GM19372 (cell line): ENCODE results near the gene PBX4.

Experiments used
- ATAC-seq: cut with Tn5 transposase; IDR thresholded peaks from one replicate; pipeline ENCODE4 v1.9.1; 2021; ENCODE audit warnings: mild to moderate bottlenecking, low read depth, moderate library complexity; ENCODE audit not compliant: unreplicated experiment

The PBX4 gene

GRCh38 chr19:19650331-19650730 is 31.8 kb upstream of the PBX4 start:
- ATAC-seq = no peak

- no peak for ATAC-seq
Measured at GRCh38 chr19:19649580-19649995, 31.1 kb upstream of the PBX4 start.

- no peak for ATAC-seq
Measured at GRCh38 chr19:19649155-19649554, 30.7 kb upstream of the PBX4 start.

DNA sequence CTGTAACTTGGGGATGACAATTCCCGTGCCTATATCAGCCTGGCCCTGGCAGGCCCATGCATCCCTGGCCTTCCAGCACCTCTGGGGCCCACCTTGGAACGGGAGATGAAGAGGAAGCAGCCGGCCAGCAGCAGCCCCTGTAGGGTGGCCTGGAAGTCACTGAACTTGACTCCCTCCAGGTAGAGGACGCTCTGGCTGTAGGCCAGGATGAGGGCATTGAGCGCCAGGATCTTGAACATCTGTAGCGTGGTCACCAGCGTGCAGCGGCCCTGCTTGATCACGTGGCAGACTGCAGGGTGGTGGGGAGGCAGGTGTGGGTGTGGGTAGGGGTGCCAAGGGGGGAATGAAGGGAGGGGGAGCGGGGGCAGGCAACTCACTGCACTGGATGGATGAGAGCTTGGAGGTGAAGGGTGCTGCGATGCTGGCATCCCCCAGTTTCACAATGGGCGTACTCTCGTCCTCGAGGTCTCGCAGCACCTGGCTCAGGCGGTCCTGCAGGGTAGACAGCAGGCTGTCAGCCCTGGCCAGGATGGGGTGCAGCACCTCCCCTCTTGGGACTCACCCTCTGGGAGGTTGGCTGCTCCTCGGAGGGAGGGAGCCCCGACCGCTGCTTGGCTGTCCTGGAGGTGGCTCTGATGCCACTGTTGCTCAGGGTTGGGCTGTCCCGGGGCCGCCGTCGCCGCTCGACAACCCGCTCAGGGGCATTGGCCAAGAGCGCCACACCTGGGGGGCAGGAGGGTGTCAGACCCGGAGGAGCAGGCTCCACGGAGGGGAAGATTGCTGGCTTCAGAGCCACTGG is 28.7 kb upstream of the PBX4 start:
- ATAC-seq = no peak

- no peak for ATAC-seq
Measured at GRCh38 chr19:19645233-19645870, 26.9 kb upstream of the PBX4 start.

- no peak for ATAC-seq
Measured at GRCh38 chr19:19644054-19644388, 25.5 kb upstream of the PBX4 start.

DNA sequence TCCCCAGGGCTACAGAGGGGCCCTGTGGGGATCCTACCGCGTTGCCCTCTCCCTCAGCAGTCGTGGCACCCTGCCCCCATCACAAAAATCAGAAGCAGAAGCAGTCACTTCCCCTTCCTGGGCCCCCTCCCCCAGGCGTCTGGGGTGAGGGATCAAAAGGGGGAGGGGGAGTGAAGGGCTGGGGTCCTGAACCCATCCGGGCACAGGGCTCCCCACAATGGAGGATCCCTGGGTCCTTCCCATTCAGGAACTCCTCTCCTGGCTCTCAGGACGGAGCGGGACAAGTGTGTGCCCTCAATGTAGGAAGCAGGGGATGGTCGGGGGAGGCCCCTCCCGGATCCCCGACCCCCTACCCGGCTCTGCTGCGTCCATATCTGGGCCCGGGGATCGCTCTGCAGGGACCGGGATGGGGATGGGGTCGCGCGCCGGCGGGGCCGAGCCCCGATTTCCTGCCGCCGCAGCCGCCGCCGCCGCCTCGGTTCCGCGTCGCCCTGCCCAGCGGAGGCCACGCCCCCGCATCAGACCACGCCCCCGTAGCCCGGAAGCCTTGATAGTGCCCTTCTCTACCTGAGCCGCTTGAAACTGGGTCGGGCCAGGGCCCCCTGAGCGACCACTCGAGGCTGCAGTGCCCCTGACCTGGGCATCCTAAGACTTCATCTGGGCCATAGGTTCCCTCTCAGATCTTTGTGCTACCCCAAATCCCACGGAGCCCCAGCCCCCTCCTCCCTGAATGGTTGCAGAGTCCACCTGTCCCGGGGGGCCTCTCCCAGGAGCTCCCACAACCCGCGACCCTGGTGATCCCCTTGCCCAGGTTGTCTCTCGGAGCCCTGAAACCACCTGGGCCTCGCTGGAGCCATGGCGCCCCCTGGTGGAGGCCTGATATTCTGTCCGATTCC is 24.9 kb upstream of the PBX4 start, which contains the start of gene GMIP:
TSS of gene GMIP (minus strand) at position 500 of the 896 bp plus-strand sequence. CDS start at position 372, 128 bp downstream.
- ATAC-seq = peak; percentile 66

- peak; percentile 29 for ATAC-seq
Measured at GRCh38 chr19:19642506-19643157, 24.1 kb upstream of the PBX4 start.

DNA sequence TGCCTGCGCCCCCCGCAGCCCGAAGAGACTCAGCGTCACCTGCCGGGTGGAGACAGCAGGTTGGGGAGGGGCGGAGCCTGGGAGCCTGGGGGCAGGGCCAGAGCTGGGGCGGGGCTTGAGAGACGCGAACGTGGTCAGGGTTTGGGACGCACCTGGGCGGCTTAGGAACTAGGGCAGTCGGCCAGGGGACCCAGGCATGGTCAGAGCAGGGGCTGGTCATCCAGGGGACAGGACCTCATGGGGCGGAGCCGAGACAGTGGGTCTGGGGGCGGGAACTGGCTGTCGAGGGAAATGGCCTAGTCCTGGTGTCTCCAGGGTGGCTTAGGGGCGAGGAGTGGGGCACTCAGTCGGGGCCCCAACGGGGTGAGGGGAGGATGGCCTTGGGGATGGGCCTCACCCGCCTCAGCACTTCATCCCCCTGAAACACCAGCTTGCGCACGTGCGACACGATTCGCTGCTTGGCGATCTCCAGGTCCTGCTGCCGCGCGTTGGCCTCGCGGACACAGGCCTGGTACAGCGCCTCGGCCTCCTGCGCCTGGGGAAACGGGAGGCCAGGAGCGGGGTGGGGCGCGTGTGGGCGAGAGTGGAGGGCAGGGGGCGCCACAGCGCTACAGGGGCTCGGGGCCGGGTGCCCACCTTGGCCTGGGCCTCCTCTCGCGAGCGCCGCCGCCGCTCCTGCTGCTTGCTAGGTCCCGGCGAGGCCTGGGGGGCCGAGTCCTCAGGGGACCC is 19.2 kb upstream of the PBX4 start:
- ATAC-seq = no peak

DNA sequence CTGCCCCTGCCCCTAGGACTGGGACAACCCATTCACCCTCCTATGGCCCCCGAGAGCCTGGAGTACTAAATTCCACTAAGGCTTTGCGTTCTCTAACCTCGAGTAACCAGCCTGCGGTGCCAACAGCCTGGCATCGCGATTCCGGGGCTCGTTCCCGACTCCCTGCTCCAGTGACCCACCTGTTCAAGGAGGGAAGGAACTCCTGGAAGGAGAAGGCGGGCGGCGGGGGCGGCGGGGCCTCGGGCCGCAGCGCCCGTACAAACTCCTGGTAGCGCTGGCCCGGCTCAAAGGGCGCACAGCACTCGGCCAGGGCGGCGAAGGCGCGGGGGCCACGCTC is 18.7 kb upstream of the PBX4 start:
- ATAC-seq = no peak

DNA sequence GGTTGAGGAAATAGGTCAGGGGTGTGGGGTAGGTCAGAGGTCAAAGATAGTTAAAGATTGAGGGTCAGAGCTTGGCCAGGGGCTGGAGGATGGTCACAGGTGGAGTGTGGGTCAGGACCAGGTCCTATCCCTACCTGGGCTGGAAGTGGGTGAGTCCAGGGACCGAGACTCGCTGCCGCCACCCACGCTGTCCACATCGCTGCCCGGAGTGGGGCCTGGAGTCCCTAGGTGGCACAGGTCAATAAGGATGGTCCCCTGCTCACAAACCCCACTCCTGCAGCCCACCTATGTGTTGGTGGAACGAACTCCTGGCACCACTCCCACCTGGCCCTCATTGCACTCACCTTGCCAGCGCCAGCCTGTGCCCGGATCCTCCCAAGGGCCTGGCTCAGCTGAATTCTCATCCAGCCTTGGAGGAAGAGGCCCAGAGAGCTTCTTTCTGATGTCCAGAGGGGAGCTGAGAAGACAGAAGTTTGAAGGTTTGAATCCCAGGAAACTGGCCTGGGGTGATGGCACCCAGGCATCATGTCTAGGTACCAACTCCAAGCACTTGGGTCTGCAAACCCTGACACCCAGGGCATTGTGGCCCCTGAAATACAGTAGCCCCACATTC is 18.2 kb upstream of the PBX4 start:
- no peak for ATAC-seq

DNA sequence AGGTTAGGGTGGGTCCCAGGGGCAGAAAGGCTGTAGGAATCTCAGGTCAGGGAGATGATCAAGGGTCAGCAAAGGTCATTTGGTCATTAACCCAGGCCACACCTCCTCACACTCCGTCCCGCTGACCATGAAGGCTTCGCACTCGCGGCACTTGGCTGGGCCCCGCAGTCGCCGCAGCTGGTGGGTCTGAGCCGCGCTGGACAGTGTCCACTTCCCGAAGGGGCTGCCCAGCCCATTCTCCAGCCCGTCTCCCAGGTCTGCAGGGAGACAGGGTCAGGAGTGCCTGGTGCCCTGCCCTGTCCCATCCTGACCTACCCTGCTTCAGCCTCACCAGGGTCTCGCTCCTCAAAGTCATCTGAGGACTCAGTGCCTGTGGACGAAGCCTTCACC is 16.8 kb upstream of the PBX4 start:
- ATAC-seq = no peak

DNA sequence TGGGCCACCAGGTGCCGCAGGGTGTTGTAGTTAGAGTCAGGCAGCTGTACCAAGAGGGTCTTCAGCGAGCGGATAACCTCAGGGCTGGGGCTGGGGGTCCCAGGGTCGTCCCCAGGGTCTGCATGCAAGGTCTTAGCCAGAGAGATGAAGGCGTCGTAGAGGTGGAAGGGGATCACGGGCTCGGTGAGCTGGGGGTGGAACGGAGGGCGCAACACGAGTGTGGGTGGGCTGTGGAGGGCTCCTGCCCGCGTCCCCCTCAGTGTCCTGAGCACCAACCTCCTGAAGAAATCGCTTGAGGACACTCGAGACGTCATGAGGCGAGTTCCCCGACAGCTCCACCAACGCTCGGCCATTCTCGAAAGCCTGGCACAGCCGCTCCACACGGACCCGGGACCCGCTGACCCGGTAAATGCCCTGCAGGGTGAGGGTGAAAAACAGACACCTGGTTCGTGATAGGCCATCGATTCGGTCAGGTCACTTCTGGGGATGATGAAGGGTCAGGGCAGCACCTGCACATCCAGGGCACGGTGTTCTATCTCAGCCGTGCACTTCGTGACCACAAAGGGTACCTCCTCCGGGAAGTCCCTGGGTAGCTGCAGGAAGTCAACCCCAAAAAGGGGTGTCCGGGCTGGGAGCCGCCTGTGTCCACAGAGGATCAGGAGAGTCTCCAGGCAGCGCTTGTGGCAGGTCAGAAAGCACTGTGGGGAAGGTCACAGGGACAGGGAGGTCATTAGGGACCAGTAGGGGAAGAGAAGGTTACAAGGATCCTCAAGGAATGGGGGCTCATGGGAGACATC is 16.2 kb upstream of the PBX4 start:
- ATAC-seq = no peak

DNA sequence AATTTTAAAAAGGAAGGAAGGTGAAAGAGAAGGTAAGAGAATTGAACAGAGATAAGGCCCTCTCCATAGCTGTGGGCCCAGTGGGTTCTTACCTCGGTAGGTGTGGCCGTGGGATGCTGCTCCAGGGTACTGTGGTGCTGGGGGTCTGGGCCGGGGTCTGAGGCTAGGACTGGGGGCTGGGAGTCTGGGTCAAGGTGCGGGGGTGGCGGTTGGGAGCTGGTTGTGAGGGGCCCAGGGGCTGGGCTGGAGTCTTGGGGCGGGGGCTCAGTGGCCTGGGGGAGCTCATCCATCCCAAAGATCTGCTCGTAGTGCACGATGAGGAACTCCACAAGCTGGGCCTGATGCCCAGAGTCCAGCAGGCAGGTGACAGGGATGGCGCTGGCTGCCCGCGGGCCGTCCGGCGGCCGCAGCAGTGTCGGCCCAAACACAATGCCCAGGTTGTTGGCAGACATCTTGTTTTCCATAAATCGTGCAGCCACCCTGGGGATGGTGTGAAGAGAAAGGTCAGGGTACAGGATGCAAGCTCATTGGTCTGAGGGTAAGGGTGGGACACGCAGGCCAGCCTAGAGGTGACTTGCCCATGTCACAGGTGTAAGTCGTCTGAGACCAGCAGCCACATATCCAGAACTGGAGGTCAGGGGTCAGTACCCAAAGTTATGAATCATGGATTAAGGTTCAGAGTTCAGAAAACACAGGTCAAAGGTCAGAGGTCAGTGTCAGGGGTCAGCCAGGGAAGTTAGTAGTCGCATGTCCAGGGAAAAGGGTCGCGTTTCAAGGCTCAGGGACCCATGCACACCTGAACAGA is 15.4 kb upstream of the PBX4 start:
- ATAC-seq = no peak

GRCh38 chr19:19632661-19633060 is 14.2 kb upstream of the PBX4 start:
- no peak for ATAC-seq

DNA sequence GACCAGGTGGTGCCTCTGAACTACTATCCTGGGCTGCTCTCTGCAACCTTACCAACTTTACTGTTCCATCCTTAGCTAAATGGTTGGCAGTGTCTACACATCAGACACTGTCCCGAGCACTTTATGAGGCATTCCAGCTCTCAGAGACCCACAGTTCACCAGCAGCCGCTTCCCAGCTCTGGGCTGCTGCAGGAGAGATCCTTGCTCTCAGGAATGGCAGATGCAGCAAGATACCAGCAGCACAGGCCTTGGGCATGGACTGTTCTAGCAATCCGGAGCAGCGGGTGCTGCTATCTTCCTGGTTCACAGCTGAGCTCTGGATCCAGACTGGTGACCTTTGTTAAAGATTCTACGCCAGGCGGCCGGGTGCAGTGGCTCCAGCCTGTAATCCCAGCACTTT is 12.9 kb upstream of the PBX4 start:
- ATAC-seq = no peak

DNA sequence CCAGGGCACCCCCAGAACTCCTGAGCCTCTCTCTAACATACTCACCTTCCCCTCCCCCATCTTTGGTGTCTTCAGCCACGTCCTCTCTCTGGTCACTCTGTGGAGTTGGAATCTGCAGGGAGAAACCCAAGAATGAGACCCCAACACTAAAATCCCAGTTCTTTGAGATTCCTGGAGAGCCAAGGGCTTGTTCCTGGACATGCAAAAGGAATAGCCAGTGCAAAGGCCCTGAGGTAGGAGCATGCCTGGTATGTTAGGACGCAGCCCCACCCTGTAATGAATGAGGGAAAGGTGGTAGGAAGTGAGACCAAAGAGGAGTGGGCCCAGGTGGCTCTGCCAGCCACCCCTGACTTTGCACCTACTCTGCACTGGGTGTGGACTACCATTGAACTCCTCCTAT is 11.9 kb upstream of the PBX4 start:
- ATAC-seq = no peak

- ATAC-seq = no peak
Measured at GRCh38 chr19:19630062-19630414, 11.6 kb upstream of the PBX4 start.
